Stromal cell of bone marrow (primary cell): ENCODE measurements around the gene HSD17B3.
"Not testable (repeated sequence)": the region's sequence is repeated elsewhere in the genome, so short reads cannot be mapped to it uniquely, and the experiment has no call there.

Experiments used
- DNase-seq: peaks from one replicate; pipeline ENCODE4 v3.0.0-alpha.2; 2012; ENCODE audit warnings: low read depth

HSD17B3 gene

GRCh38 chr9:96193236-96193755 lies 108.7 kb downstream of the HSD17B3 start:
- no peak for DNase-seq

- DNase-seq, result no peak
These were observed 109.3 kb downstream of the HSD17B3 start for GRCh38 chr9:96192710-96193109.

DNA sequence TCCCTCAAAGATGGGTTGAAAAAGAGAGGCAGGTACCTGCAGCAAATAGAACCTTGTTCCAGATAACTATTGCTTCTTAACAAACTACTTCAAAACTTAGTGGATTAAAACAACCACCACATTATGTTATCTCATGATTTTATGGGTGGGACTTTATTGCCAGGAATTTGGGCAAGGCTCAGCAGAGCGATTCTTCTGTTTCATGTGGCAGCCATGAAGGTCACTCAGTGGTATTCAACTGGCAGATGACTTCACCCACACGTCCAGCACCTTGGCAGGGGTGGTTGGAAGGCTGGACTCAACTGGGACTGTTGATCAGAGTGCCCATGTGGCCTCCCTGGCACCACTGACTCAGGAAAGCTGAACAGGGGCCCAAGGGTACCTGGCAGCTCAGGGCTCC lies 112.0 kb downstream of the HSD17B3 start:
- DNase-seq, result no peak

GRCh38 chr9:96189581-96189980 lies 112.4 kb downstream of the HSD17B3 start:
- not testable (repeated sequence) for DNase-seq

DNA sequence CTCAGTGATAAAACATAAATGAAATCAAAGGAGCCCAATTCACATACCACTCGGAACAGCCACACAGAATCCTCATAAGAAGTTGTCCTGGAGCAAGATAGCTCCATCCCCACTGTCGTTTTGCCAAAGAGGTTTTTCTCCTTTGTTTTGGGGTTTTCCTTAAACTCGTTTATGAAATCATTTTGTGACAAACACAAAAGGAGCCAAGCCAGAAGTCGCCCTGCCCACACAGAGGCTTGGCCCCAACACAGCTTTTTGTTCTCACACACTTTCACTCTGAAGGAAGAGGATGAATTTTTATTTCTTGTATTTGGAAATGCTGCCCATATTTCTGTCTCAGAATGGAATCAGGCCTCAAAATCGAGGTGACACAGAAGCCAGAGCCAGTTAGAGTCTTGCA lies 113.4 kb downstream of the HSD17B3 start:
- no peak for DNase-seq

GRCh38 chr9:96187151-96187555 lies 114.8 kb downstream of the HSD17B3 start:
- DNase-seq, result no peak

- DNase-seq, result no peak
These were observed 115.4 kb downstream of the HSD17B3 start for GRCh38 chr9:96186591-96187011.

GRCh38 chr9:96185518-96186156 lies 116.3 kb downstream of the HSD17B3 start:
- DNase-seq, result no peak
